Effector CD8-positive, alpha-beta T cell (primary cell): ENCODE data around the gene CAMTA1.

ENCODE experiments used
- DNase-seq: peaks from one replicate; lab custom pipeline; 2025; lab: John Stamatoyannopoulos, UW

CAMTA1 gene

GRCh38 chr1:7573481-7573880 is 788.2 kb downstream of the CAMTA1 start:
- no peak for DNase-seq

DNA sequence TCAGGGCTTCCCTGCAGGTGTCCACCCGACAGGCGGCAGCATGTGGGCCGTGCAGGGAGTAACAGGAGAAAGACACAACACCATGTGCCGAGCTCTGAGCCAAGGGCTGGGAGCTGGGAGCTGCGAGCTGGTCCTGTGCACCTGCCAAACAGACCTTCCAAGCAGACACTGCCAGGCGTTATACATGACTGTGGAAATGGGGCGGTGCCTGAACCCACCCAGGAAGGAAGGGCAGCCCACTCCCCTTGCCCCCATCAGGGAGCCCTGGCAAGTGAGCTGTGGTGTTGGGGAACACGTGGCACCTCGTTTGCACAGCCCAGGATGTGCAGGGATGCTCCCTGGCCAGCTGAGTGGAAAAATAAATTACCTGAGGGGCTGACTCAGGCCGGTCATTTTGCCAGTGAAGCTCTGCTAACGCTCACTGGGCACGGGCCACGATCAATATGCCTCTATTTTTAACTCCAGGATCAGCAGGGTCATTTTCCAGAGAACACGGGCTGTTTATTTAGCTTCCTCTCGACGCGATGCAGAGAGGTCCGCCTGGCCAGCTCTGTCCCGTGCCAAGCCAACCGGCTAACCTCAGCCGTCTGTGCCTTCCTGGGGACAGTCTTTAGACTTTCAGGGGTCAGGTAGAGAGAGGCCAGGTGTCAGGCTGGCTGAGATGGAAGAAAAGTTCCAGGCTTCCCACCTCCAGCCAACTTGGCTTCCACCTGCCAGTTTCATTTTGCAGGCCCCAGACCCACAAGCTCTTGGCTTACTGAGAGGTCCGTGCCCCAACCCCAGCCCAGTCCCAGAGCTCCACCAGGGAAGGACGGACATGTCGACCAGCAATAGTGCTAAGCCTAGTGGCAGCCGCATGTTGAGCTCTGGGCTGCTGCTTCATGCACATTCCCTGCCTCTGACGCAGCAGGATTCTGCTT is 789.1 kb downstream of the CAMTA1 start:
- DNase-seq, result no peak

DNA sequence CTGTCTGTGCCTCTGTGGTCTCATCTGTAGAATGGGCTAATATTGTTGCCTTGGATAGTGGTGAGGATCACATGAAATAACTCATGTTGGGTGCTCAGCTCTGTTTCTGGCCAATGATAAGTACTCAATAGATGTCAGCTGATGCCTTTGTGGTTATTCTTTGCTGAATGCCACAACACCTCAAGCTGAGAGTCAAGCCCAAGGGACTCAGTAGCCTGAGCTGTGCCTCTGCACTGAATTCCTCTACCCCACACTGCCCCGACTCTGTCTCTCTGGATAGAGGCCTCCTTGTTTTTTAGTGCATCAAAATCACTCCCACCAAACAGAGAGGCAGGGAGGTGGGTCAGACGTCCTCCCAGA is 789.8 kb downstream of the CAMTA1 start:
- DNase-seq, result no peak

- no peak for DNase-seq
Measured at GRCh38 chr1:7576946-7577657, 791.8 kb downstream of the CAMTA1 start.

DNA sequence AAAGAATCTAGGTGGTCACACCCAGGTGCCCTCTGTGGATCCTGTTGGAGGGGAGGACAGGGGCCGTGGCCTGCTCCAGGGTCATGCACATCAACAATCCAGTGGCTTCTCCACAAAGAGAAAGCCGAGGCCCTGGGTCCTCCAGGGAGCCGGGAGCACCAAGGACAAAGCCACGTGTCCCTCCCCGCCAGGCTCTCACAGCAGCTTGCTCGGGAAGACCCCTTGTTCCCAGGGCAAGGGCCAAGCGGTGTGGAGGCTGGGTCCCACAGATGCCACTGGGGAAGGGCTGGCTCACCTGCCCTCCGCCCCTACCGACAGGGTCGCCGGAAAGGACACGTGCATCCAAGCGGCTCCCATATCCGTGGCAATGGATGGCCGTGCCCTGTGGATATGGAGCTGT is 793.0 kb downstream of the CAMTA1 start:
- no peak for DNase-seq

DNA sequence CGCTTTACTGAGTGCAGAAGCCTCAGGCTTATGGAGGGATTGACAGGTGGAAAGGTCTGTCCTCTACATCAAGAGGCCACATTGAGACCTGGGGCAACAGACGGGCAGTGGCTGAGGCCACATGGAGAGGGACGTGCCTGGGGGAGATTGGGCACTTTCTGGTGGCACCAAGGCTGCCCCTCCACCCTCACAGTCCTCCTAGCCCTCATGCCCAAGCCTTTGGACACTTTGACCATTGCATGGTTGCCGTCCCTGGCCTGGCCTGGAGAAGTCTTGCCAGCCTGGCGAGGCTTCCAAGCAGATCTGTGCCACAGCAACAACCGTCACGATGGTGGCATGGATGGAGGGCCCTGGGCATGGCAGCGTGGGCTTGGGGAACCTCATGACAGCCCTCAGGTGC is 793.8 kb downstream of the CAMTA1 start:
- DNase-seq, result no peak

DNA sequence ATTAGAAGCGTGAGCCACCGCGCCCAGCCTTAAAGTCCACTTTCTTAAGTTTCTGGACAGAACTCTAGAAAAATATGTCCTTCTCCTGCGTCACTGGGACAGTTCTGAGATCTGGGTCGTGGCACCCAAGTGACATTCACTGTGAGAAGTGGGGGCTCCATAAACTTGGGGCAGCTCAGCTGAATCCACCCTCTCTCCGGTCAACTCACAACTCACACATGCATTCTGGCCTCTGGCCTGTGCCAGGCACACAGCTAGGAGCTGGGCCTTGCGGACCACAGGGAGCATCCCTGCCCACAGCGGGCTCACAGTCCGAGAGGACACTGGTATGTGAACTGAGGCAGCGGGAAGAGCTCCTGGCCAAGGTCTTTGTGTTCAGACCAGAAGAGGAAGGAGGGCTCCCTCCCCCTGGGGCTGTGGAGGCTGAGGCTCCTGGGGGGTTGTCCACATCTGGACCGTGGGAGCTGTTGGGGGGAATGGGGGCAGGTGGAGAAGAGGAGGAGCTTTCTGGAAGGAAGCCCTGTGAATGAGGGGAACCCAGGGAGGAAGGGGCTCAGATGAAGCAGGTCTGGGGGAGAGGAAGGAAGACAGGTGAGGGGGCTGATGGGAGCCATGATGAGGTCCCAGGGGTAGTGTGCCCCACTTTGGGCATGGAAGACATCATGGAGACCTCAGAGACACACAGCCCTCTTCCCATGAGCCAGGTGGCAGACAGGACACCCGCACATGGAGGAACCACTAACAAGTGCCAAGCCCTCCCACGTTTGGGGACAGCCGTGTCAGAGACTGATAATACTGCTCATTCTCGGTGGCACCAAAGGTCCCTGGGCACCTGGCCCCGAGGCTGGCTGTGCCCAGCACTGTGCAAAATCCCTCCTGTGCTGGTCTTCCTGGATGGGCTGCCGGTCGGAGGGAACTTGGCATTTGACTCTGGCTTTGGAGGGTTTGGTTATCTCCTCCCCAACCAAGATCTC is 794.9 kb downstream of the CAMTA1 start:
- DNase-seq, result no peak

DNA sequence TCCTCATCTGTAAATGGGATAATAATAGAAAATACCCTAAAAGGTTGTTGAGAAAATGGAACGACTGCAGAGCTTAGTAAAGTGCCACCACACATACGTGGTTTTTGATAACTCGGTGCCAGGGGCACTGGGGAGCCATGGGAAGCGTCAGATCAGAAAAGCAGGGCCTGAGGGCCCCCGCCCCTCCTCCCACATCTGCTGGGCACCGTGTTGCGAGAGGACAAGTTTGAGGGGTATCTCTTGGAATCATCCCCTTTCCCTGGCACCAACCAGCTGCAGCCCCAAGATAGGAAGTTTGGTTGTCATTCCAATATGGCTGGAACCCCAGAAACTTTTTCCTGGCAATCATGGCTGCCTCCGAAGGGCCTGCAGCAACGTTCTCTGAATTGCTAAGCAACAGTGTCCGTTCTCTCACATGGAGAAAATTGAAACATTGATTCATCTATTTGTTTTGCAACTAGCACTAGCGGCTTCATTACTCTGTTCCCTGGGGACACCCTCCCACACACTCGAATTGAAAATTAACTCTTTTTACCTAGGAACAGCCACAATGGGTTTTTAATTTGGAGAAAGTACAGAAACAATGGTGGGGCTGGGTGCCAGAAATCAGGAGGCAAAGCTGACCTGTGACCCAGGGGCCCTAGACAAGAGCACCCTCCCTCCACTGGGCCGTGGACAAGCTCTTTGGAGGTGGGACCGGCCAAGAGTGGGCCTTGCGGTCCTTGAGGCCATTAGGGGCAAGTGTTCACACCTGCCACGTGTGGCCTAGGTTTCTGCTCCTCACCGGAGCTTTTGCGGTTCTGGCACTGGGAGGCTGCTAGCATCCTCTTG is 795.9 kb downstream of the CAMTA1 start:
- DNase-seq, result no peak

GRCh38 chr1:7581754-7582459 is 796.7 kb downstream of the CAMTA1 start:
- DNase-seq, result no peak

DNA sequence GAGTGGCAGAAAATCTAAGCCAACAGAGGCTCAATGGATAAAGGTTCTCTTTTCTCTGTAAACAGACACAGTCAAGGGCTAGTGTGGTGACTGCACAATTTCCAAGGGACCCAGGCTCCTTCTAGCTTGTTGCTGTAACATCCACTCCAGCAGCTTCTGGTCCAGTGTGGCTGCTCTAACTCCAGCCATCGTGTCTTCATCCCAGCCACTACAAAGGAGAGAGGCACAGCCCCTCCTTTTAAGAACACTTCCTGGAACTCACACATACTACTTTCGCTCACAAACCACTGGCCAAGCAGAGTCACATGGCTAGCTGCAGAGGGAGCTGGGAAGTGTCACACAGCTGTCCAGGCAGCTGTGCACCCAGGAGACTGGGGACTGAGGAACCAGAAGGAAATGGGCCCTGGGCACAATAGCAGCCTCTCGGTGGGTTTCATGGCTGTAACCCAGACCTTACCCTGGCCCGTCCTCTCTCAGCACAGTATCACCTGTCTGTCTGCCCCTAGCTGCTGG is 797.3 kb downstream of the CAMTA1 start:
- DNase-seq, result no peak

- DNase-seq, result no peak
Measured at GRCh38 chr1:7583291-7584096, 798.2 kb downstream of the CAMTA1 start.

DNA sequence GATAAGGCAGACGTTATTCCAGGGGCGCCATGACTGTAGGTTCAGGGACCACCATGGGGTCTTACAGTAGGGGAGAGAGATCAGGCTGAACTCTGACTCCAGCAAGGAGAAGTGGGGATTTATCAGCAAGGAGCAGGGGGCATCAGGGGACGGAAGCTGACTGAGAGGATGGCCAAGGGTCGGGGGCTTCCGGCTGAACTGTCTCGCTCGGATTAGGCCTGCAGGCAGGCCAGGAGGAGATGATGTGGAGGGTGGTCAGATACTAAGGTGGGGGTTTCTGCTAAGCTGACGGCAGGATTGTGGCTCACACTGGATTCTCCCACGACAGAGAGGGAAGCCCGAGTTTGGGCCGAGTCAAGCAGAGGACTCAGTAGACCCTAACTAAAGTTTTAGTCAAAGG is 798.9 kb downstream of the CAMTA1 start:
- no peak for DNase-seq

DNA sequence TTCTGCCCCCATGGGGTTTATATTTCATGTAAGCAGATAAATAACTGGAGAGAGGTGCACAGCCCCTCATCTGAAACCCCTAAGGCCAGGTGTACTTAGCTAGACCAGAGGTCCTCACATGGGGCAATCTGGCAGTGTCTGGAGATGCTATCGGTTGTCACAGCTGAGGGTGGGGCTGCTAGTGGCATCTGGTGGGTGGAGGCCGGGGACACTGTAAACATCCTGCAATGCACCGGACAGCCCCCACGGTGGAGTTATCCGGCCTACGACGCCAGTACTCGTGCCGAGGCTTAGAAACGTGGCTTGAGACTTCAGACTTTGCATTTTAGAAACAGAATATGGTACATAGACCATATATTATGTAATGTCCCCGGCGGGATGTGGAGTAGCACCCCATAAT is 799.4 kb downstream of the CAMTA1 start:
- no peak for DNase-seq

- no peak for DNase-seq
Measured at GRCh38 chr1:7585216-7585907, 800.1 kb downstream of the CAMTA1 start.

DNA sequence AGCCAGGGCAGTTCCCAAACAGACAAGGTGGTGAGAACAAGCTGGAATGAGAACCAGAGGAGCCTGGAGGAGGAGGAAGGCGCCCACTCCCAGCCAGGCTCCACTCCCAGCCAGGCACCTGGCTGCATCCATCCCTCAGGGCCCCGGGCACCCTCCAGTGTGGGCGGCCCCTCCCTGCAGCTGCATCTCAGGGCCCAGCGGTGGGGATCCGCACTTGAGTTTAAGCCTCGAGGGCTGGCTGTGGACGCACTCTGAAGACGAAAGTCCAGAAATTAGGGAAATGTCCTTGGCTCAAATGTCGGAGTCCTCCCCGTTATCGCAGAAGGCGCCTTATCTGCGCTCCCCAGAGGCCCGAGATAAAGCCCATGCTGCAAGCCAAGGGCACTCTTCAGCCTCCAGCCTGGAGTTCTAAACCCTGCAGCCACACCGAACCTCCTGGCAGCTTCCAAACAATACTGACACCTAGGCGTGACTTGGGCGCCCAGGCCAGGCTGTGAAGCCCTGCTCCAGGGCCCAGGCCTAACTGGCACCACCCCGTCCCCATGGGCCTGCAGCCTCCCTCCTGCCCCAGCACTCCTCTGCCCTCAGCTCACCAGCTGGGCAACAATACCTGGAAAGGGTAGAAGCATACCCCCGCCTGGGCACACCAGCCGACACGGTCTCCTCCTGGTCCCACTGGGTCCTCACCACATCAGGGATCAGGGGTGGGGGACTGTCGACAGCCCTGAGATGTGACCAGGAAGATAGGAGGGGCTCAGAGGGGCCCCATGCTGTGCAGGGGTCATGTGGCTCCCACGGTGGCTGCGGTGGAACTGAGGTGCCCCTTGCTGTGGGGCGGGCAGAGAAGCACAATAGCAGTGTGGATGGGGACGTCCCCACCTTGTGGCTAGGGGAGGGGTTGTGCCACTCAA is 801.0 kb downstream of the CAMTA1 start:
- DNase-seq, result no peak

GRCh38 chr1:7587108-7587772 is 802.0 kb downstream of the CAMTA1 start:
- DNase-seq, result no peak

- no peak for DNase-seq
Measured at GRCh38 chr1:7587773-7588456, 802.7 kb downstream of the CAMTA1 start.
